IPS-15b (cell line): ENCODE data around the gene EPB41L5.
"Not testable (repeated sequence)": the region's sequence is repeated elsewhere in the genome, so short reads cannot be mapped to it uniquely, and the experiment has no call there.

Source experiments
- H3K27me3 ChIP-seq: one replicate; pipeline ENCODE4 v1.6.1; 2013; ENCODE audit warnings: low read length; ENCODE audit not compliant: control insufficient read depth, insufficient read depth
- H3K36me3 ChIP-seq: one replicate; pipeline ENCODE4 v1.6.1; 2013; ENCODE audit warnings: low read length; ENCODE audit not compliant: control insufficient read depth, insufficient read depth
- H3K4me1 ChIP-seq: one replicate; pipeline ENCODE4 v1.6.1; 2013; ENCODE audit warnings: mild to moderate bottlenecking, low read length; ENCODE audit not compliant: control insufficient read depth, insufficient read depth
- H3K4me3 ChIP-seq: one replicate; pipeline ENCODE4 v1.5.1; 2013; ENCODE audit warnings: low read depth, low read length
- H3K9ac ChIP-seq: one replicate; pipeline ENCODE4 v1.6.1; 2013; ENCODE audit warnings: low read depth, mild to moderate bottlenecking, low read length
- H3K9me3 ChIP-seq: one replicate; pipeline ENCODE4 v1.6.1; 2013; ENCODE audit warnings: mild to moderate bottlenecking, low read length; ENCODE audit not compliant: control insufficient read depth, insufficient read depth

The EPB41L5 gene

DNA sequence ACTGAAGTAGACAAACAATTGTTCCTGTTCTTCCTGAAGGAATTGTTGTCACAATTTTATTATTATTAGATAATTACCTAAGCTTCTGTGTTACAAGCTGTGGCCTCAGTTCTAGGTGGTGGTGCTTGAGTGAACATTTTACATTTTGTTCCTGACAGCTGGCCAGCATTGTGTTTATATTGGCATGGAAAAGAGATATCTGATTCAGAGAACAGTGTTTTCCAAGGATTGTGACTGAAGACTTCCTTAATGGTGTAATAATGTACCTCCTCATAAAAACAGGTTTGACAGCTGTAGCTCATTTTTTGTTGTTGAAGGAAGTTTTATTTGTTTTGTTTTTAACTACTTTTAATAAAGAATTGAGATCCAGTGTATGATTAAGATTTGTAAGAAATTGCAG lies 95.2 kb downstream of the EPB41L5 start:
- Histone ChIP-seq H3K9me3 (no peaks in the 10 kb centered on the region), H3K27me3 (no peaks in the 10 kb centered on the region), H3K4me1 (no peaks in the 10 kb centered on the region), H3K36me3 (peaks cover 4% of the 10 kb centered on the region), H3K4me3 (no peak overlapping the region), H3K9ac (no peak overlapping the region)

DNA sequence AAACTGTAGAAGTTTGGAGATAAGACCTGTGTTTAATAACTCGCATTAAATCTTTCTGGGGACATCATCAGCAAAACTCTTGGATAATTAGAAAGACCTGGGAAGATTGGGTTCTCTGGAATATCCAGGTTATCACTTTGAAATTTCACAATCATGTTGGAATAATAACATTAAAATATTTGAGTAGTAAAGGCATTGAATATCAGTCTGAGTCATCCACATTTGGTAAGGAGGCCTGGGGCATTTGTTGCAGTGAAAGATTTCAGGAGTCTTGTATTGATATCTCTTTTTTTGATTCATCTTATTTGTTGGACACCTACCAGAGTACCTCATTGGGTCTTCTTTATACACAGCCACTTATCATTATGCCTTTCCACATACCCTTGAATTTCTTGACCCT lies 95.9 kb downstream of the EPB41L5 start:
- Histone ChIP-seq H3K36me3 (peaks cover 4% of the 10 kb centered on the region), H3K4me3 (no peak overlapping the region), H3K9me3 (no peaks in the 10 kb centered on the region), H3K27me3 (no peaks in the 10 kb centered on the region), H3K9ac (no peak overlapping the region), H3K4me1 (no peaks in the 10 kb centered on the region)

DNA sequence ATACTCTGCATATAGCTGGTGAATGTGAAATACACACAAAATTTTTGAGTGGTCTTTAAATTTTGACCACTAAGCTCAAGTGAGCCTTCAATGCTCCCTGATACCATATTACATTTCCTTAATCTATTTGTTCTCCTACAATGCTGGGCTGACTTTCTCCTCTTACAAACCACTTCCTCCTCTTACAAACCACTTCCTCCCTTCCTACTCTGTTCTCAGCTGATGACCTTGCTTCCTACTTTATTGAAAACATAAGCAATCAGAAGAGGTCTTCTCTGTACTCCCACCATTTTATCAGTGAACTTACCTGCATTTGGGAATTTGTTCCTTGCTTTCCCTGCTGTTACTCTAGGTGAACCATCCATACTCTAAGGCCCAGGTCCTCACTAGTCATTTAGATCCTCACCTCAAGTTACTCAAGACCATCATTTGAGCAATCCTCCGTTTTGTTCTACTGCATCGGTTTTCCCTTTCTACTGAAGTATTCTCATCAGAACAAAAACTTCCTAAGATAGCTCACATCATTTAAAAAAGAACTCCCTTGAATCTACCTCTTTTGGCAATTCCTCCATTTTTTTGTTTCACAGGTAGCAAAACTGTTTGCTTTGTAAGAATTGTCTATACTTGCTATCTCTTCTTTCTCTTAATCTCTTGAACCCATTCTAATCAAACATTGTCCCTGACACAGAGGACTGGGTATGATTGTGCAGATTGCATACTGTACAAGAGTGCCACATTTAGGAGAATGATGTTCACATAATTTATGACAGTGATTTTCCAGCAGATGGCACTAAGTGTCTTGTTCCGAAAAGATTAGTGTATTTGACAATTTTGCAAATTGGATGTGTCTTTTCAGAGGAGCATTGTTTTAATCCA lies 96.5 kb downstream of the EPB41L5 start:
- no peak overlapping the region for H3K9ac ChIP-seq

DNA sequence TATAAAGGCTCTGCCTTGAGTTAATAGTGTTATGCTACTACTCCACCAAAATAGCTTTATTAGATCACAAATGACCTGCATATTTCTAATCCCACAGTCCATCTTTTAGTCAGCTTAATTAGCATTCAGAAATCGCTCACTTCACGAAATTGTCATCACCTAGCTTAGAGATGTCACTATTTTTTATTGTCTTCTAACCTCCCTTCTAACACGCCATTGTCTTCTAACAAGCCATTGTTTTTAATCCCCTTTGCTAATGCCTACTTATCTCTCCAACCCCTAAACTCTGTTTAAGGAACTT lies 97.1 kb downstream of the EPB41L5 start:
- Histone ChIP-seq H3K4me3 (no peak overlapping the region), H3K36me3 (no peaks in the 10 kb centered on the region), H3K9me3 (no peaks in the 10 kb centered on the region), H3K9ac (no peak overlapping the region), H3K4me1 (no peaks in the 10 kb centered on the region), H3K27me3 (no peaks in the 10 kb centered on the region)

More for the DNA sequence above, 96.5 kb downstream of the EPB41L5 start:
- H3K9me3 ChIP-seq = no peaks in the 10 kb centered on the region
- no peaks in the 10 kb centered on the region for H3K4me1 ChIP-seq
- no peaks in the 10 kb centered on the region for H3K36me3 ChIP-seq
- H3K27me3 ChIP-seq = no peaks in the 10 kb centered on the region
- H3K4me3 ChIP-seq = no peak overlapping the region

DNA sequence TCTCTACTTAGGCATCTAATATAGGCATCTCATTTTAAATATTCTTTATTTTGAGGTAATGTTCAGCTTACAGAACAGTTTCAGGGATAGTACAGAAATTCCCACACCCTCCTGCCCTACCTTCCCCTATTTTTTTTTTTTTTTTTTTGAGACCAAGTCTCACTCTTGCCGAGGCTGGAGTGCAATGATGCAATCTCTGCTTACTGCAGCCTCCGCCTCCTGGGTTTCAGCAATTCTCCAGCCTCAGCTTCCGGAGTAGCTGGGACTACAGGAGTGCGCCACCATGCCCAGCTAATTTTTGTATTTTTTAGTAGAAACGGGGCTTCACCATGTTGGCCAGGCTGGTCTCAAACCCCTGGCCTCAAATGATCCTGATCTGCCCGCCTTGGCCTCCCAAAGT lies 97.6 kb downstream of the EPB41L5 start:
- Histone ChIP-seq H3K27me3 (no peaks in the 10 kb centered on the region), H3K4me3 (no peak overlapping the region), H3K4me1 (no peaks in the 10 kb centered on the region), H3K9me3 (no peaks in the 10 kb centered on the region), H3K36me3 (no peaks in the 10 kb centered on the region), H3K9ac (no peak overlapping the region)

DNA sequence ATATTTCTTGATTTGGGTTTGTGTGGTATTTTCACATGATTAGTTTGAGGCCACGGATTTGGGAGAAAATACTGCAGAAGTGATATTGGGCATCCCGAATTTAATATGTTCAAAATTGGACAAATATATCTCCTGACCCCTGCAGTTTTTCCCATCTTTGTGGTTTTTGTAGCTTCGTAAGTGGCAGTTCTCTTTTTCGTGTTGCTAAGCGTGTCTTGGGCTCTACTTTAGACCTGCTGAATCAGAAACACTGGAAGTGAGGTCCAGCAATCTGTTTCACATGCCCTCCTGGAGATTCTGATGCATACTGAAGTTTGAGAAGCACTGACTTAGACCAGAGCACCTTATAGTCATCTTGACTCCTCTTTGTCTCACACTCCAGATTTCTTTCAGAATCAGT lies 98.3 kb downstream of the EPB41L5 start:
- no peak overlapping the region for H3K4me3 ChIP-seq
- no peaks in the 10 kb centered on the region for H3K4me1 ChIP-seq
- H3K9ac ChIP-seq = no peak overlapping the region
- H3K9me3 ChIP-seq = no peaks in the 10 kb centered on the region
- H3K36me3 ChIP-seq = no peaks in the 10 kb centered on the region
- H3K27me3 ChIP-seq = no peaks in the 10 kb centered on the region

DNA sequence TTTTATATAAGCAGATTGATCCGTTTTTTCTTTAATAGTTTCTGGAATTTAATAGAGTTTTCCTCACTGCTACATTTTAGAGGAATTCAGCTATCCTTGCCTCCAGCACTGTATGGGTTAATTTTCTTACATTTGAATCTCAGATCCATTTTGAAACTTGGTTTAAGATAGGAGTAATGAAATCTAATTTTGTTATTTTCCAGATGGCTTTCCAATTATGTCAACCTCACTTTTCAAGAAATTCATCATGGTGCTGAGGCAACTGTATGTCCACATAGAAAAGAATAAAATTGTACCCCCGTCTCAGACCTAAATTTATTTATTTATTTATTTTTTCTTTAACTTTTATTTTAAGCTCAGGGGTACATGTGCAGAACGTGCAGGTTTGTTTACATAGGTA lies 105.1 kb downstream of the EPB41L5 start:
- no peak overlapping the region for H3K4me3 ChIP-seq

DNA sequence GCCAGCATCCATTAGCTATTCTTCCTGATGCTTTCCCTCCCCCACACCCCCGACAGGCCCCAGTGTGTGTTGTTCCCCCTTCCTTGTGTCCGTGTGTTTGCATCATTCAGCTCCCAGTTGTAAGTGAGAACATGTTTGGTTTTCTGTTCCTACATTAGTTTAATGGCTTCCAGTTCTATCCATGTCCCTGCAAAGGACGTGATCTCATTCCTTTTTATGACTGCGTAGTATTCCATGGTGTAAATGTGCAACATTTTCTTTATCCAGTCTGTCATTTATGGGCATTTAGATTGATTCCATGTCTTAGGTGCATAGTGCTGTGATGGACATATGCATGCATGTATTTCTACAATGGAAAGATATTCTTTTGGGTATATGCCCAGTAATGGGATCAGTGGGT lies 105.6 kb downstream of the EPB41L5 start:
- H3K4me3 ChIP-seq = no peak overlapping the region
- H3K4me1 ChIP-seq = no peaks in the 10 kb centered on the region
- no peaks in the 10 kb centered on the region for H3K9me3 ChIP-seq
- no peaks in the 10 kb centered on the region for H3K27me3 ChIP-seq
- H3K9ac ChIP-seq = no peak overlapping the region
- no peaks in the 10 kb centered on the region for H3K36me3 ChIP-seq

More for the DNA sequence above, 105.1 kb downstream of the EPB41L5 start:
- H3K4me1 ChIP-seq = no peaks in the 10 kb centered on the region
- no peaks in the 10 kb centered on the region for H3K36me3 ChIP-seq
- H3K27me3 ChIP-seq = no peaks in the 10 kb centered on the region
- H3K9me3 ChIP-seq = no peaks in the 10 kb centered on the region
- no peak overlapping the region for H3K9ac ChIP-seq

DNA sequence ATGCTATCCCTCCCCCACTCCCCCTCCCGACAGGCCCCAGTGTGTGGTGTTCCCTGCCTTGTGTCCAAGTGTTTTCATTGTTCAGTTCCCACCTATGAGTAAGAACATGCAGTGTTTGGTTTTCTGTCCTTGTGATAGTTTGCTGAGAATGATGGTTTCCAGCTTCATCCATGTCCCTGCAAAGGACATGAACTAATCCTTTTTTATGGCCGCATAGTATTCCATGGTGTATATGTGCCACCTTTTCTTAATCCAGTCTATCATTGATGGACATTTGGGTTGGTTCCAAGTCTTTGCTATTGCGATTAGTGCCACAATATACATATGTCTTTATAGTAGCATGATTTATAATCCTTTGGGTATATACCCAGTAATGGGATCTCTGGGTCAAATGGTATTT lies 108.5 kb downstream of the EPB41L5 start:
- H3K4me1 ChIP-seq, H3K9me3 ChIP-seq, H3K36me3 ChIP-seq, H3K4me3 ChIP-seq, H3K9ac ChIP-seq, H3K27me3 ChIP-seq: not testable (repeated sequence)

DNA sequence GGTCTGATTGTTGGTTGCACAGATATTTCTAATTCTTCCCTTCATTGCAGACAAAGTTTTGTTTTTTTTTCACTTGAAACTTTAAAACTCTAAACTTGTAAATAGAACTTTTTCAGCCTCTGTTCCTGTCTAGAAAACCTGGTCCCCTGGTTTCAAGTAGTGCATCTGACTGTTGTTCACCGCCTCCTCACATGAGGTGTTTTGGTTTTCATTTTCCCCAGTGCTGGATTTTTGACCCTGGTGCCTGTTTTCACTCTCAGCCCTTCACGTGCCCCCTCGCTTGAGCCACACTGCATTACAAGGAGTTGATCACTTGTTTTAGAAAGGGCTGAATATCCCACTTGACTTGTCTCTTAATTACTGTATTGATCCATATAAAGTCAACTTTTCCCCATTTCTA lies 110.2 kb downstream of the EPB41L5 start:
- Histone ChIP-seq H3K36me3 (no peaks in the 10 kb centered on the region), H3K4me3 (no peak overlapping the region), H3K9me3 (no peaks in the 10 kb centered on the region), H3K9ac (no peak overlapping the region), H3K4me1 (no peaks in the 10 kb centered on the region), H3K27me3 (no peaks in the 10 kb centered on the region)

DNA sequence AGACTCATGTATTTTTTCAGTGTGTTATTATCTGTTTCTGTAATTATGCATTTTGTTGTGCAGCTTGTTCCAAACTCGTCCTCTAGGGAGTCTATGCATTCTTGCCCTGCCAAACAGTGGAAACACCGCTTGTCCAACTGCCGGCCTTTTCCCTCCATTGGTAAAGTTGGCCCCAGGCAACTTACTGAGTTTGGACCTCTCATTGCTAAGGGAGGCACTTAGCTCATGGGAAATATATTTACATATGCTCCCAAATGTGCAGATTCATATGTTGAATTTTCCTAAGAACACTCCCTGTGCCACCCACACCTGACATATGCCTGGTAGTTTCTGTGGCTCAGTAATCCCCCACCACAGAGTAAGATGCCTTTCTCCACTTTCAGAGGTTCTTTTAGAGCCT lies 112.3 kb downstream of the EPB41L5 start:
- Histone ChIP-seq H3K4me1 (no peaks in the 10 kb centered on the region), H3K36me3 (no peaks in the 10 kb centered on the region), H3K9ac (no peak overlapping the region), H3K9me3 (no peaks in the 10 kb centered on the region), H3K4me3 (no peak overlapping the region), H3K27me3 (no peaks in the 10 kb centered on the region)

DNA sequence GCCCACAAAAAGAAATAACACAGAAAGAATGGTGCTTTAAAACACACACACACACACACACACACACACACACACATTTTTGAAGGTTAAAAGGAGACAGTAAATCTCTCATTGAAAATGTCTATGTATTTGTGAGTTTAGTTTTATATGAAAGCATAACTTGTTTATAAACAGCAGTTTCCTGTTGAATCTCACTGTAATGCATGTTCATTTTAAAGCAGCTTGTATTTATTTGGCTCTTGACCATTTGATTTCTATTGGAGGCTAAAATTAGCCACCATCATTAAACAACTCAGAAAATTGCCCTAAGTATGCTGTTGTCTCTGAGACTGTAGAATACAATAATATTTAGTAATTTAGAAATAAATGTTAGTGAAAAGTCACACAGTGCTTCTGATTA lies 115.3 kb downstream of the EPB41L5 start:
- H3K9ac ChIP-seq = no peak overlapping the region
- H3K36me3 ChIP-seq = no peaks in the 10 kb centered on the region
- no peaks in the 10 kb centered on the region for H3K4me1 ChIP-seq
- H3K4me3 ChIP-seq = no peak overlapping the region
- no peaks in the 10 kb centered on the region for H3K27me3 ChIP-seq
- H3K9me3 ChIP-seq = no peaks in the 10 kb centered on the region
